Fibroblast of lung (primary cell): Measurements from ENCODE around the gene TRIM4. TPM values are rescaled to one million over a fixed set of nuclear protein-coding genes. Genes with fewer than 3 reads are reported as not detected.

Experiments
- DNase-seq, 2 donors: peaks; one replicate each; pipeline versions ENCODE4 v3.0.0 to v3.0.0-alpha.2; 2010; ENCODE audit warnings: low read depth in 2 of 2
- H2AFZ ChIP-seq: 2 replicates; pipeline ENCODE4 v1.5.1; 2012; ENCODE audit warnings: low read length, control low read depth, inconsistent platforms
- H3K27ac ChIP-seq: 2 replicates; pipeline ENCODE4 v1.5.1; 2011; ENCODE audit warnings: low read length, control low read depth; ENCODE audit not compliant: insufficient read depth
- H3K27me3 ChIP-seq: 2 replicates; pipeline ENCODE4 v1.5.1; 2011; ENCODE audit warnings: mild to moderate bottlenecking, low read length; ENCODE audit not compliant: control insufficient read depth, insufficient read depth
- H3K36me3 ChIP-seq: 2 replicates; pipeline ENCODE4 v1.5.1; 2011; ENCODE audit warnings: low read length; ENCODE audit not compliant: control insufficient read depth, insufficient read depth
- H3K4me1 ChIP-seq: 2 replicates; pipeline ENCODE4 v1.5.1; 2011; ENCODE audit warnings: low read length; ENCODE audit not compliant: control insufficient read depth, insufficient read depth; ENCODE audit errors: extremely low read depth
- H3K4me2 ChIP-seq: 2 replicates; pipeline ENCODE4 v1.5.1; 2011; ENCODE audit warnings: low read length, control low read depth; ENCODE audit not compliant: insufficient read depth; ENCODE audit errors: extremely low read depth
- H3K4me3 ChIP-seq, 4 experiments: fragments of 200-600 bp in 1 of 4; sonication (generic) in 1 of 4; replicated peaks in 1 of 4; 2 replicates each; pipeline ENCODE4 v1.5.1; 2011 to 2016; ENCODE audit warnings: low read length in 4 of 4, low read depth in 3 of 4, mild to moderate bottlenecking in 3 of 4, control low read depth in 2 of 4, inconsistent platforms in 1 of 4, mixed read lengths in 1 of 4; ENCODE audit not compliant: insufficient read depth in 1 of 4; ENCODE audit errors: control extremely low read depth in 1 of 4
- H3K79me2 ChIP-seq: 2 replicates; pipeline ENCODE4 v1.5.1; 2012; ENCODE audit warnings: mild to moderate bottlenecking, low read length, inconsistent platforms; ENCODE audit not compliant: control insufficient read depth, insufficient read depth
- H3K9ac ChIP-seq: 2 replicates; pipeline ENCODE4 v1.5.1; 2011; ENCODE audit warnings: mild to moderate bottlenecking, low read length, control low read depth; ENCODE audit not compliant: insufficient read depth
- H3K9me3 ChIP-seq: 2 replicates; pipeline ENCODE4 v1.5.1; 2012; ENCODE audit warnings: low read depth, low read length; ENCODE audit not compliant: control insufficient read depth, insufficient read depth
- H4K20me1 ChIP-seq: 2 replicates; pipeline ENCODE4 v1.5.1; 2011; ENCODE audit warnings: low read length; ENCODE audit not compliant: control insufficient read depth, insufficient read depth; ENCODE audit errors: extremely low read depth
- CTCF ChIP-seq, 2 donors: IDR thresholded peaks in 1 of 2; conservative IDR thresholded peaks in 1 of 2; 1 replicate in 1 of 2; 2 replicates in 1 of 2; pipeline ENCODE4 v1.5.1; 2011 to 2012; ENCODE audit warnings: low read length in 2 of 2, control low read depth in 1 of 2, inconsistent platforms in 1 of 2, low read depth in 1 of 2, mild to moderate bottlenecking in 1 of 2
- EZH2 ChIP-seq: IDR thresholded peaks from 2 replicates; pipeline ENCODE4 v1.5.1; 2012; ENCODE audit warnings: low read length, control low read depth, mild to moderate bottlenecking; ENCODE audit errors: missing control alignments
- polyA plus RNA-seq, 2 donors: library from polyadenylated mRNA; depleted of rRNA in 1 of 2; stranded (reverse) in 1 of 2; unstranded in 1 of 2; fragments of >200 nt; gene quantifications; 2 replicates each; pipeline ENCODE4 v1.2.1, GENCODE V29; 2011 to 2012; ENCODE audit warnings: missing spikeins in 1 of 2
- total RNA-seq: library from RNA; depleted of rRNA; stranded (reverse); fragments of >200 nt; gene quantifications from 2 replicates; pipeline ENCODE4 v1.2.1, GENCODE V29; 2014

The TRIM4 gene
- total and polyA plus RNA-seq, 2 donors (not counting 1 experiment from before 2014, with no cell fraction given), result 23.1 to 31.5 TPM

DNA sequence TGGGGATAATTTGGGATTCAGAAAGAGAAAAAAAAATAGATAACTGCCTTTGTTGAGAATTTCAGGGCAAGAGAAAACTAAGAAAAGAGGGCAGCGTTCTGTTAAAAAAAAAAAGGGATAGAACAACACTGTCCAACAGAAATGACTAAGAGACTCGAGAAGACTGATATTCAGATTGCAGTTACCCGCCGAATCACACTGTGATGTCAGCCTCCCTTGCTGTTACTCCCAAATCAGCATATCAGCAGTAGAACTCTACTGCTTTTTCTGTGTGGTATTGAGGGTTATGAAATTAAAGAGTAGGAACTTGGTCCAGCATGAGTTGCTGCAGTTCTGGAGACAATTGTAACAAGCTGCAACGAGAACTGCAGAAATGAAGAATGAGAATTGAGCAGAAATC, 8.2 kb upstream of the TRIM4 start:
- no peaks in the 10 kb centered on the region for H4K20me1 ChIP-seq
- no peaks in the 10 kb centered on the region for H3K9me3 ChIP-seq
- H3K9ac ChIP-seq, result no peak overlapping the region
- no peak overlapping the region for H2AFZ ChIP-seq
- H3K27ac ChIP-seq, result no peak overlapping the region
- DNase-seq, result no peak
- H3K4me2 ChIP-seq, result no peak overlapping the region
- no peaks in the 10 kb centered on the region for H3K36me3 ChIP-seq
- H3K27me3 ChIP-seq, result peaks cover 14% of the 10 kb centered on the region
- no peaks in the 10 kb centered on the region for H3K79me2 ChIP-seq
- no peaks in the 10 kb centered on the region for H3K4me1 ChIP-seq
- TF ChIP-seq CTCF (conservative IDR thresholded peaks at IDR 0.05 in 1 of 2, IDR thresholded peaks at IDR 0.05 in 1 of 2; ENCODE audit: low read depth in 1 of 2, low read length in 2 of 2) (no peak), EZH2 (no peak)
- H3K4me3 ChIP-seq, result no peak overlapping the region

GRCh38 chr7:99926321-99926720, 7.0 kb upstream of the TRIM4 start:
- Histone ChIP-seq H3K9ac (no peak overlapping the region), H3K4me2 (no peak overlapping the region), H3K9me3 (no peaks in the 10 kb centered on the region), H2AFZ (no peak overlapping the region), H3K36me3 (no peaks in the 10 kb centered on the region), H3K4me1 (no peaks in the 10 kb centered on the region), H3K27ac (no peak overlapping the region), H3K4me3 (no peak overlapping the region), H4K20me1 (no peaks in the 10 kb centered on the region), H3K27me3 (peaks cover 14% of the 10 kb centered on the region), H3K79me2 (no peaks in the 10 kb centered on the region)
- DNase-seq, result no peak
- TF ChIP-seq CTCF (conservative IDR thresholded peaks at IDR 0.05 in 1 of 2, IDR thresholded peaks at IDR 0.05 in 1 of 2; ENCODE audit: low read depth in 1 of 2, low read length in 2 of 2), result no peak
- TF ChIP-seq EZH2, result no peak

GRCh38 chr7:99923200-99923599, 3.9 kb upstream of the TRIM4 start:
- peaks cover 5% of the 10 kb centered on the region for H3K27me3 ChIP-seq
- no peak overlapping the region for H3K4me3 ChIP-seq
- peaks cover 13% of the 10 kb centered on the region for H3K79me2 ChIP-seq
- H3K4me1 ChIP-seq, result no peaks in the 10 kb centered on the region
- H3K4me2 ChIP-seq, result no peak overlapping the region
- no peak overlapping the region for H3K27ac ChIP-seq
- no peak for DNase-seq
- H3K36me3 ChIP-seq, result no peaks in the 10 kb centered on the region
- no peaks in the 10 kb centered on the region for H4K20me1 ChIP-seq
- H3K9me3 ChIP-seq, result no peaks in the 10 kb centered on the region
- no peak overlapping the region for H2AFZ ChIP-seq
- TF ChIP-seq CTCF (conservative IDR thresholded peaks at IDR 0.05 in 1 of 2, IDR thresholded peaks at IDR 0.05 in 1 of 2; ENCODE audit: low read depth in 1 of 2, low read length in 2 of 2), result no peak
- no peak for TF ChIP-seq EZH2
- no peak overlapping the region for H3K9ac ChIP-seq
